ENCODE data around the gene CDK19. TPM values are rescaled to one million over a fixed set of nuclear protein-coding genes. Genes with fewer than 3 reads are reported as not detected.

Gene CDK19
- total RNA-seq, 1 experiment from 2014 or later = 7.0 TPM

DNA sequence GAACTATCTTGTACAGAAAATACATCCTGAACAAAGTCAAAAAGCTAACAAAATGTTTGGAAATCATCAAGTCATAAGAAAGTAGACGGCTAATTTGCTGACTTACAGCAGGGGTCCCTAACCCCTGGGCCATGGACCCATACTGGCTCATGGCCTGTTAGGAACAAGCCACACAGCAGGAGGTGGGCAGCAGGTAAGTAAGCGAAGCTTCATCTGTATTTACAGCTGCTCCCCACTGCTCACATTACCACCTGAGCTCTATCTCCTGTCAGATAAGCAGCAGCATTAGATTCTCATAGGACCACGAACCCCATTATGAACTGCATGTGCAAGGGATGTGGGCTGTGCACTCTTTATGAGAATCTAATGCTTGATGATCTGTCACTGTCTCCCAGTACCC lies 115.5 kb downstream of the CDK19 start:
- H4K8ac ChIP-seq (replicated peaks; ENCODE audit: insufficient read length, low read depth, low read length) = no peak overlapping the region
- Mint-ChIP-seq H3K4me3 (no peak overlapping the region), H3K36me3 (ENCODE audit: insufficient read depth in 1 of 3, low read depth in 3 of 3) (peaks cover 6 to 13% (median 9%) of the 10 kb centered on the region in 3 experiments), H3K4me1 (peaks cover 0 to 2% of the 10 kb centered on the region in 2 experiments; a peak in 2 of 4 replicates), H3K9me3 (peaks cover 0 to 9% of the 10 kb centered on the region in 2 experiments; a peak in 3 of 5 replicates), H3K27ac (no peak overlapping the region), H3K27me3 (ENCODE audit: low read depth) (peaks cover 3% of the 10 kb centered on the region; the same call in 1 of the 2 replicates)
- no peak overlapping the region for H3K18ac ChIP-seq (ENCODE audit: insufficient read length, low read depth, low read length)
- no peaks in the 10 kb centered on the region for H4K20me1 ChIP-seq (ENCODE audit: control insufficient read depth, insufficient read depth, insufficient read length)
- no peak overlapping the region for H3K14ac ChIP-seq (ENCODE audit: insufficient read depth, low read length)
- no peak overlapping the region for H2AFZ ChIP-seq (ENCODE audit: low read length)
- H3K79me1 ChIP-seq (ENCODE audit: insufficient read depth, low read depth, low read length, poor library complexity, severe bottlenecking) = no peaks in the 10 kb centered on the region
- no peaks in the 10 kb centered on the region; the same call in 1 of the 2 replicates for H3K79me2 ChIP-seq (ENCODE audit: insufficient read depth, low read length)
- no peak overlapping the region for H2BK15ac ChIP-seq (ENCODE audit: low read depth, low read length)
- H3K27me3 ChIP-seq (ENCODE audit: insufficient read depth, low read length) = no peaks in the 10 kb centered on the region
- TF ChIP-seq, protein P1, sequence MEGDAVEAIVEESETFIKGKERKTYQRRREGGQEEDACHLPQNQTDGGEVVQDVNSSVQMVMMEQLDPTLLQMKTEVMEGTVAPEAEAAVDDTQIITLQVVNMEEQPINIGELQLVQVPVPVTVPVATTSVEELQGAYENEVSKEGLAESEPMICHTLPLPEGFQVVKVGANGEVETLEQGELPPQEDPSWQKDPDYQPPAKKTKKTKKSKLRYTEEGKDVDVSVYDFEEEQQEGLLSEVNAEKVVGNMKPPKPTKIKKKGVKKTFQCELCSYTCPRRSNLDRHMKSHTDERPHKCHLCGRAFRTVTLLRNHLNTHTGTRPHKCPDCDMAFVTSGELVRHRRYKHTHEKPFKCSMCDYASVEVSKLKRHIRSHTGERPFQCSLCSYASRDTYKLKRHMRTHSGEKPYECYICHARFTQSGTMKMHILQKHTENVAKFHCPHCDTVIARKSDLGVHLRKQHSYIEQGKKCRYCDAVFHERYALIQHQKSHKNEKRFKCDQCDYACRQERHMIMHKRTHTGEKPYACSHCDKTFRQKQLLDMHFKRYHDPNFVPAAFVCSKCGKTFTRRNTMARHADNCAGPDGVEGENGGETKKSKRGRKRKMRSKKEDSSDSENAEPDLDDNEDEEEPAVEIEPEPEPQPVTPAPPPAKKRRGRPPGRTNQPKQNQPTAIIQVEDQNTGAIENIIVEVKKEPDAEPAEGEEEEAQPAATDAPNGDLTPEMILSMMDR (conservative IDR thresholded peaks at IDR 0.05) = no peak
- WGBS (ENCODE audit: extremely low coverage, insufficient read length, low lambda C conversion rate) = no CpG with 5 or more reads among the region's 3 CpGs
- H2BK120ac ChIP-seq (ENCODE audit: low read depth, low read length, poor library complexity, severe bottlenecking) = no peak overlapping the region
- no peak overlapping the region for H3K27ac ChIP-seq (ENCODE audit: insufficient read length, low read depth, low read length)
- H3K4ac ChIP-seq (ENCODE audit: low read depth, low read length) = no peak overlapping the region
- H3K4me2 ChIP-seq (ENCODE audit: insufficient read depth, insufficient read length, low read length) = no peak overlapping the region
- no peaks in the 10 kb centered on the region for H3K4me1 ChIP-seq (ENCODE audit: insufficient read depth, low read length)
- H3K9me3 ChIP-seq (ENCODE audit: control insufficient read depth, low read depth, low read length) = no peaks in the 10 kb centered on the region
- no peak overlapping the region for H3K23ac ChIP-seq (ENCODE audit: insufficient read length, low read depth, low read length)
- H3K23me2 ChIP-seq (ENCODE audit: insufficient read length, low read depth, low read length, poor library complexity, severe bottlenecking) = no peaks in the 10 kb centered on the region
- H3K56ac ChIP-seq (ENCODE audit: insufficient read length, low read depth, low read length) = no peak overlapping the region
- H4K91ac ChIP-seq (ENCODE audit: insufficient read length, low read depth, low read length) = no peak overlapping the region
- no peak overlapping the region for H3T11ph ChIP-seq (ENCODE audit: low read length)
- H3K9ac ChIP-seq (ENCODE audit: extremely low read depth, insufficient read length, low read length) = no peak overlapping the region
- no peak for DNase-seq
- no peak overlapping the region for H4K5ac ChIP-seq (ENCODE audit: insufficient read length, low read depth, low read length)
- no peak overlapping the region for H2BK5ac ChIP-seq (ENCODE audit: insufficient read length, low read length)
- H2BK12ac ChIP-seq (ENCODE audit: insufficient read length, low read depth, low read length) = no peak overlapping the region
- no peak overlapping the region for H2AK5ac ChIP-seq (ENCODE audit: insufficient read length, low read length)
- no peak overlapping the region for H2BK20ac ChIP-seq (ENCODE audit: low read depth, low read length, poor library complexity, severe bottlenecking)

All from H9 (cell line).